ENCODE results near the gene ARPC1A.
"Not testable (repeated sequence)": the region's sequence is repeated elsewhere in the genome, so short reads cannot be mapped to it uniquely, and the experiment has no call there.

ARPC1A gene

DNA sequence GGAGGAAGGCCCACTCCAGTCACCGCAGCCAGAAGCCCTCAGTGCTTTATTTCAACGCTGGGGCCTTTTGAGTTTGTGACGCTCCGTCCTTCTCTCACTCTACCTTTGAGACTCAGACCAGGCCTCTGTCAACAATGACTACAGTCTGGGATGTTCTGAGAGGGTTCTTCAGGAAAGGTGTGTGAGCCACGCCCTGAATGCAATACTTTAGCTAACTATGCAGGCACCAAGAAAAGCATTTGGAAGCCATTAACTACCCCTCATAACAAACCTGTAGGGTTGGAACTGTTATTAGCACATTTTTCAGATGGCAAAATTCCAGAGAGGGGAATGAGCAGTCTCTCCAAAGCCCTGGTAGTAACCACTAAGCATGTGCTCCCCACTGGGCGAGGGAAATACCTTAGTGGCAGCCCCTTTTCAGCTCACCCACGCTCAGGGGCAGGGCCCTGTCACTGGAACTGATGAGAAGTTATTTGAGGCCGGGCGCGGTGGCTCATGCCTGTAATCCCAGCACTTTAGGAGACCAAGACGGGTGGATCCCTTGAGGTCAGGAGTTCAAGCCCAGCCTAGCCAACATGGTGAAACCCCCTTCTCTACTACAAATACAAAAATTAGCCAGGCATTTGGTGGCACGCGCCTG, 43.2 kb downstream of the ARPC1A start:
- Mint-ChIP-seq H3K36me3 (peaks cover 30 to 36% of the 10 kb centered on the region in 2 donors), H3K9me3 (no peaks in the 10 kb centered on the region), H3K27ac (no peak overlapping the region), H3K4me1 (peaks cover 9 to 14% of the 10 kb centered on the region in 2 donors), H3K27me3 (no peaks in the 10 kb centered on the region), H3K4me3 (no peak overlapping the region)
- no peak for DNase-seq
- no peak for ATAC-seq (replicated peaks)

DNA sequence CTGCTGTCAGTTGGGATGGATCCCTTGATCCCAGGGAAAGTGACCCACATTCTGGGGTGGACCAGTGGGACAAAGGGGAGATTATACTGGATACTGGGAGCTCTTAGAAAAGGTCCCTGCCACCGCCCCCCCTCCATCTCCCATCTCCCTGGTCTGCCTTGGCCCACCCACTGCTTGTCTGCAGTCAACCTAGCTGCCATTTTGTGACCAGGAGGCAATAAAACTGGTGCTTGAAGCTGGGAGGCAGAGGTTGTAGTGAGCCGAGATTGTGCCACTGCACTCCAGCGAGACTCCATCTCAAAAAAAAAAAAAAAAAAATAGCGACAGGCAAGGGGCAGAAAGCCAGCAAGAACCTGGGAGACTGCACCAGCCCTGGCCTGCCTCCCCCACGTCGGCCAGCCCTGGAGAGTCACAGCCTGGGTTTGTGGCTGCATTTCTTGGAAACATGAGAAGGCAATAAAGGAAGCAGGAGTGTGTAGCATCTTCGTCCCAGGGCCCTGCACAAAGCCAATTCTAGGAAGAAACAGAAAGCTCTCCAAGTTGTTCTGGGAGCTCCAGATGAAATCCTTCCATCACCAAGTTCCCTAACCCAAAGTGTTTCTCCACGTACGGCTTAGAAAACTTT, 44.2 kb downstream of the ARPC1A start:
- no peaks in the 10 kb centered on the region for H3K27me3 Mint-ChIP-seq
- ATAC-seq (replicated peaks) (no peak), DNase-seq (no peak)
- no peaks in the 10 kb centered on the region for H3K9me3 Mint-ChIP-seq
- H3K27ac Mint-ChIP-seq = no peak overlapping the region
- H3K4me1 Mint-ChIP-seq = peaks cover 6 to 12% of the 10 kb centered on the region in 2 donors
- H3K4me3 Mint-ChIP-seq = no peak overlapping the region
- H3K36me3 Mint-ChIP-seq = peaks cover 25 to 29% of the 10 kb centered on the region in 2 donors

DNA sequence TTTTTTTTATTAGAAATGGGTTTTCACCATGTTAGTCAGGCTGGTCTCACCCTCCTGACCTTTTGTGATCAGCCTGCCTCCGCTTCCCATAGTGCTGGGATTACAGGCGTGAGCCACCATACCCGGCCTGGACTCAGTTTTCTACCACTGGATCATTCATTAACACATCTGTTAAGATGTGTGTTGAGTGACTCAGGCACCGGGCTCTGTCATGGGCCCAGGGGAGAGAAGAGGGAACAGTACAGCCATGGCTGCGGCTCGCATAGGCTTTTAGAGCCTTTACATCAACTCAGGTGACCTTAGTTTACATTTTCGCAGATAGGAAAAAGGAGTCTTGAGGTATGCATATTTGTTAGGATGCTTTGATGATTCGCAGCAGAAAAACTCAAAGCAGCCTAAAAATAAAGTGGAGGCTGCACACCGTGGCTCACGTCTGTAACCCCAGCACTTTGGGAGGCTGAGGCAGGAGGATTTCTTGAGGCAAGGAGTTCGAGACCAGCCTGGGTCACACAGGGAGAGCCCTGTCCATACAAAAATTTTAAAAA, 45.8 kb downstream of the ARPC1A start:
- Mint-ChIP-seq H3K36me3 (peaks cover 16 to 17% of the 10 kb centered on the region in 2 donors), H3K27me3 (no peaks in the 10 kb centered on the region), H3K4me3 (no peak overlapping the region), H3K4me1 (peaks cover 4 to 14% of the 10 kb centered on the region in 2 donors), H3K27ac (peak overlapping the region; percentile 69), H3K9me3 (no peaks in the 10 kb centered on the region)
- DNase-seq = no peak
- ATAC-seq (replicated peaks) = no peak

DNA sequence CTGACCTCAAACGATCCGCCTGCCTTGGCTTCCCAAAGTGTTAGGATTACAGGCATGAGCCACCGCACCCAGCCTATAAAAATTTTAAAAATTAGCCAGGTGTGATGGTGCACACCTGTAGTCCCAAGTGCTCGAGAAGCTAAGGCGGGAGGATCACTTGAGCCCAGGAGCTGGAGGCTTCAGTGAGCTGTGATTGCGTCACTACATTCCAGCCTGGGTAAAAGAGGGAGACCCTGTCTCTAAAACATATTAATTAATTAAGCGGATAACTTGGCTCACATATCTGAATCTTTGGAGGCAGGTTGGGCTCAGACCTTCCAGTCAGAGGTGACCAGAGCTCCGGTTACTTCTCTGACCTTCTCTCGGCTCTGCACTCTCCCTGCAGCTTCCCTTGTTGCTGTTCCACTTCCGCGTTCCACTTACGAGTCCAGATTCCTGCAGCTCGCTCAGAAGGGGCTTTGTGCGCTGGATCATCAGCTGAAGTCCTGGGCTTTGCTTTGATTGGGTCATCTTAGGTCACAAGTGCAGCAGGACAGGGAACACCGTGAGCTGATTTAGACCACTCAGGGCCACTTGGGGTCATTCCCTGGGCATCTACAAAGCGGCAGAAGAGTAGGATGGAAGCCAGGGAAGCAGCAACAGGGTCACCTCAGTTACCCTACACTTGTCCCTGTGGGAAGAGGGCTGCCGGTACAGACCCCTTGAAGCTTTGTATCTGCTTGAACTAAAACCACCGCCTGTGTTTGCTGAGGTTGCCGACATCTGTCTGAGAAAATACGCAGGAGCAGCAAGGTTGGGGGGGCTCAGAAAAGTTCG, 46.8 kb downstream of the ARPC1A start:
- Mint-ChIP-seq H3K27me3 (no peaks in the 10 kb centered on the region), H3K4me3 (peak overlapping the region; percentile 82 to 84), H3K36me3 (peaks cover 17 to 18% of the 10 kb centered on the region in 2 donors), H3K27ac (peak overlapping the region; percentile 89), H3K4me1 (peaks cover 6 to 24% of the 10 kb centered on the region in 2 donors), H3K9me3 (no peaks in the 10 kb centered on the region)
- DNase-seq (no peak), ATAC-seq (replicated peaks) (no peak)

DNA sequence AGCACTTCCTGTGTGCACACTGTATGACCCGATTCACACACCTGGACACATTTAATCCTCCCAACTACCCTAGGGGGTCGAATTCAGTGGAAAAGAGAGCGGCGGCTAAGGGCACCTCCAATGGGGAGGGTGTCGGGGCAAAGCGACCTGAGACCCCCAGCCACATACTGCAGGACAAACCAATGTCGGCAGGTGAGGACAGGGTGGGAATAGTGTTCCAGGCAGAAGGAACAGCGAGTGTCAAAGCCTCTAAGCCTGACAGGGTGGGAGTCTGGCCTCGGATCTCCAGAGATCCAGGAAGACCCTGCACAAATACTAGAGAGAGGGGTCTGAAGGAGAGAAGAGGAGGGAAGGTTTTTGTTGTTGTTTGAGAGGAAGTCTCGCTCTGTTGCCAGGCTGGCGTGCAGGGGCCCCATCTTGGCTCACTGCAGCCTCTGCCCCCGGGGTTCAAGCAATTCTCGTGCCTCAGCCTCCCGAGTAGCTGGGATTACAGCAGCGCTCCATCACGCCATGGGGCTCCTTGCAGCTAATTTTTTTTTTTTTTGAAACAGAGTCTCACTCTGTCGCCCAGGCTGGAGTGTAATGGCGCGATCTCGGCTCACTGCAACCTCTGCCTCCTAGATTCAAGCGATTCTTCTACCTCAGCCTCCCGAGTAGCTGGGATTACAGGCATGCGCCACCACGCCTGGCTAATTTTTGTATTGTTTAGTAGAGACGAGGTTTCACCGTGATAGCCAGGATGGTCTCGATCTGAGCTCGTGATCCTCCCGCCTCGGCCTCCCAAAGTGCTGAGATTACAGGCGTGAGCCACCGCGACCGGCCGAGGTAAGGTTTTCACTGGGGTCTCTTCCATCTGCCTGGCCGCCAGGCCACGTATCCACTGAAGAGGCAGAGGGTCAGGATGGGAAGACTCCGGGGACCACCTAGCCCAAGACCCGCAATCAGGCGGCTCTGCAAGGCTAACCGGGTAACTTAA, 47.7 kb downstream of the ARPC1A start:
- H3K27ac Mint-ChIP-seq = peak overlapping the region; percentile 89
- H3K4me1 Mint-ChIP-seq = peaks cover 7 to 31% of the 10 kb centered on the region in 2 donors
- ATAC-seq (replicated peaks) = no peak
- no peaks in the 10 kb centered on the region for H3K27me3 Mint-ChIP-seq
- DNase-seq = no peak
- H3K36me3 Mint-ChIP-seq = peaks cover 23 to 27% of the 10 kb centered on the region in 2 donors
- H3K9me3 Mint-ChIP-seq = no peaks in the 10 kb centered on the region
- peak overlapping the region; percentile 82 to 84 for H3K4me3 Mint-ChIP-seq

DNA sequence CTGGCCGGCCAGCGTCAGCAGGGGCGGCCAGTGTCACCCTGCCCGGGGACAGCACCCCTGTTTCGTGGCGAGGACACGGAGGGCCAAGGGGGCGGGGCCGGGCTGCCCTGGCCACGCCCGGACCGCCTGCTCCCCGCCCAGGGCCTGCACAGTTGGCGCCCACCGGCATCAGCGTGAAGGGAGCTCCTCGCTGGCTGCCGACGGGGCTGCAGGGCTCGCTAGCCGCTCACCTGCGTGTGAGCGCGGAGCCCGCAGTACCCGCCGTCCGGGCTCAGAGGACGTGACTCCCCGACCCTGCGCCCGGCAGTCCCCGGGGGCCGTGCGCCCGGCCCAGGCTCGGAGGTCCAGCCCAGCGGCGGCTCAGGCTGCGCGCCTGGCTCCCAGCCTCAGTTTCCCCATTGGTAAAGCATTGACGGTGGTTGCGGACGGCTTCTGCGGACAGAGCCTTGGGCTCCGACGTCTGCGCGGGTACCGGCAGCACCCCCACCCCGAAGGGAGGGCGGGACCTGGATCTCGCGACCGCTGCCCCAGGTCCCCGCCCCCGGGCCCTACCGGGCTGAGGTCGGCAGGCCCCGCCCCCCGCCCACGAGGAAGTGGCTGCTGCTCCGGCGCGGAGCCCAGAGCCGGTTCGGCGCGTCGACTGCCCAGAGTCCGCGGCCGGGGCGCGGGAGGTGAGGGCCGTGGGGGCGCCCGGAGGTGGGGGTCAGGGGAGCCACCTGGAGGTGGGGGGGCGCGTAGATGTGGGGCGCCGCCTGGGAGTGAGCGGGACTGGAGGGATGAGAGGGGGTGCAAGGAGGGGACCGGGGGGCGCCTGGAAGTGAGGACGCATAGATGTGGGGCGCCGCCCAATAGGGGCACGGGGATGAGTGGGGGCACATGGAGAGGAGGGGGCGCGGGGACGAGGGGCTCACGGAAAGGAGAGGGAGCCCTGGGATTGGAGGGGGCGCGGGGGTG, 48.7 kb downstream of the ARPC1A start, which contains the start of gene ARPC1B:
ARPC1B (plus strand) TSS at position 620 of the 954 bp plus-strand sequence. CDS start 10,985 bp downstream, outside the sequence.
- Mint-ChIP-seq H3K9me3 (no peaks in the 10 kb centered on the region), H3K36me3 (peaks cover 22 to 24% of the 10 kb centered on the region in 2 donors)
- ATAC-seq (replicated peaks) = peak; percentile 71 to 77

DNA sequence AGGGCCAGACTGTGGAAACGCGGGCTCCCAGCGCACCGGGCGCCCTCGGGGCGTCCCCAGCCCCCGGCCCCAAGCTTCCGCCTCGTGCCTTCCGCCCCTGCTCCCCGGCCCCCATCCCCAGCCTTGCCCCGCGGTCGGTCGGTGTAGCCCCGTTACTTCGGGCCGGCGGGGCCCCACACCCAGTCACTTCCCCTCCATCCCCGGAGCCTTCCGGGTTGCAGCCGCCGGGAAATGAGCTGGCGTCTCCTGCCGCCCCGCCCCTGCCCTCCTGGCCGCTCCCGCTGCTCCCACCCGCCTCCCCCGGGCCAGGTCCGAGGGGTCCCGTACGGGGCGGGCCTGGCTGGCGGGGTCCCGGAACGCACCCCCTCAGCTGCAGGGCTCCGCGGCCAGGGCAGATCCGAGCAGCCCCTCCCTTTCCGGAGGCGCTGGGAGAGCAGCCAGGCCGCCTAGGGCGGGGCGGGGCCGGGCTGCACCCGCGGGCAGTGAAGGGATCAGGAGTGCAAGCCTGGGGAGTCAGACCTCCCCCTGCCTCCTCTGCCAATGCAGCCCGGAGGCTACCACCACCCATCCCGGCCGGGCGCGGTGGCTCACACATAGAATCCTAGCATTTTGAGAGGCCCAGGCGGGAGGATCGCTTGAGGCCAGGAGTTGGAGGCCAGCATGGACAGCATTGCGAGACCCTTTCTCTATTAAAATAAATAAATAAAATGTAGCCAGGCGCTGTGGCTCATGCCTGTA, 49.5 kb downstream of the ARPC1A start:
- Mint-ChIP-seq H3K27ac (peak overlapping the region; percentile 91), H3K36me3 (peaks cover 25 to 28% of the 10 kb centered on the region in 2 donors), H3K9me3 (no peaks in the 10 kb centered on the region), H3K4me3 (peak overlapping the region; percentile 84), H3K27me3 (no peaks in the 10 kb centered on the region), H3K4me1 (peaks cover 17 to 47% of the 10 kb centered on the region in 2 donors)
- DNase-seq (peak; percentile 64), ATAC-seq (replicated peaks) (peak; percentile 45 to 51)

More for the DNA sequence above, 48.7 kb downstream of the ARPC1A start, which contains the start of gene ARPC1B:
- H3K4me3 Mint-ChIP-seq = peak within 1 kb of the TSS; percentile 84
- peak; percentile 73 for DNase-seq
- H3K4me1 Mint-ChIP-seq = peaks cover 12 to 39% of the 10 kb centered on the region in 2 donors
- H3K27ac Mint-ChIP-seq = peak within 1 kb of the TSS; percentile 91
- H3K27me3 Mint-ChIP-seq = no peaks in the 10 kb centered on the region

DNA sequence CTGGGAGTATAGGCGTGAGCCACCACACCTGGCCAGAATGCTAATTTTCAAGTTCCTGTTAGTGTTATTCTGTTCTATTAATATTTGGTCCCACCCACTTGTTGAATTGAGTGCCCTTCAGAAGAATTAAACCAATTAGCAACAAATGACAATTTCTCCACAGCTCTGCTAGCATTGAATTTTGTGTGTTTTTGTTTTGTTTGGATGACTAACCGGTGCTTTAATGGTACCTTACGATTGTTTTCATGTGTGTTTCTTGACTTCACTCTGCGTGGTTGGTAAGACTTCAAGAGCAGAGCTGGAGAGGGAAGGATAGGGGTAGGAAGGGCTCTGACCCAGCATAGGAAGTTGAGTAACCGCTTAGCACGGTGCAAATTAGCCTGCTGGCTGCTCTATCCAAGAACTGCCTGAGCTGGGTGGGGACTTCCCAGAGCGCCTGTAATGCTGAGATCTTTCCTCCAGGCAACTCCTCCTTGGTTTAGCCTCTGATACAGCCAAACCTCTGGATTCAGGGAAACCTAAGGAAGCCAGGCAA, 53.4 kb downstream of the ARPC1A start:
- ATAC-seq (replicated peaks) = peak in 1 of 2 donors; percentile 23
- H3K4me1 Mint-ChIP-seq = peaks cover 38 to 70% of the 10 kb centered on the region in 2 donors
- H3K27me3 Mint-ChIP-seq = no peaks in the 10 kb centered on the region
- H3K9me3 Mint-ChIP-seq = no peaks in the 10 kb centered on the region
- H3K27ac Mint-ChIP-seq = peak overlapping the region; percentile 99
- peak; percentile 52 for DNase-seq
- peak overlapping the region; percentile 86 to 90 for H3K4me3 Mint-ChIP-seq
- peaks cover 43 to 52% of the 10 kb centered on the region in 2 donors for H3K36me3 Mint-ChIP-seq

DNA sequence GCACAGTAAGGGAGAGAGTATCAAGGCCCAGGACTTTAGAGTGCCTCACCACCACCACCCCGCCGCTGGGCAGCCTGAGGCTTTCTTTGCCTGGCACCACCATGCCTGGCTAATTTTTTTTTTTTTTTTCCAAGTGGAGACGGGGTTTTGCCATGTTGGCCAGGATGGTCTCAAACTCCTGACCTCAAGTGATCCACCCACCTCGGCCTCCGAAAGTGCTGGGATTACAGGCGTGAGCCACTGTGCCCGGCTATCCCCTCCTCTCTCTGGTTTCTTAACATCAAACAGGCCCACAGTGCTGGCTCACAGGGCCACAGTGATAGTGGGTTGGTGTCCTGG, 54.0 kb downstream of the ARPC1A start:
- peak overlapping the region; percentile 86 to 90 for H3K4me3 Mint-ChIP-seq
- ATAC-seq (replicated peaks) = peak in 1 of 2 donors; percentile 4
- H3K9me3 Mint-ChIP-seq, H3K27me3 Mint-ChIP-seq, DNase-seq: not testable (repeated sequence)
- H3K36me3 Mint-ChIP-seq = peaks cover 46 to 52% of the 10 kb centered on the region in 2 donors
- H3K4me1 Mint-ChIP-seq = peaks cover 40 to 76% of the 10 kb centered on the region in 2 donors
- peak overlapping the region; percentile 99 for H3K27ac Mint-ChIP-seq

DNA sequence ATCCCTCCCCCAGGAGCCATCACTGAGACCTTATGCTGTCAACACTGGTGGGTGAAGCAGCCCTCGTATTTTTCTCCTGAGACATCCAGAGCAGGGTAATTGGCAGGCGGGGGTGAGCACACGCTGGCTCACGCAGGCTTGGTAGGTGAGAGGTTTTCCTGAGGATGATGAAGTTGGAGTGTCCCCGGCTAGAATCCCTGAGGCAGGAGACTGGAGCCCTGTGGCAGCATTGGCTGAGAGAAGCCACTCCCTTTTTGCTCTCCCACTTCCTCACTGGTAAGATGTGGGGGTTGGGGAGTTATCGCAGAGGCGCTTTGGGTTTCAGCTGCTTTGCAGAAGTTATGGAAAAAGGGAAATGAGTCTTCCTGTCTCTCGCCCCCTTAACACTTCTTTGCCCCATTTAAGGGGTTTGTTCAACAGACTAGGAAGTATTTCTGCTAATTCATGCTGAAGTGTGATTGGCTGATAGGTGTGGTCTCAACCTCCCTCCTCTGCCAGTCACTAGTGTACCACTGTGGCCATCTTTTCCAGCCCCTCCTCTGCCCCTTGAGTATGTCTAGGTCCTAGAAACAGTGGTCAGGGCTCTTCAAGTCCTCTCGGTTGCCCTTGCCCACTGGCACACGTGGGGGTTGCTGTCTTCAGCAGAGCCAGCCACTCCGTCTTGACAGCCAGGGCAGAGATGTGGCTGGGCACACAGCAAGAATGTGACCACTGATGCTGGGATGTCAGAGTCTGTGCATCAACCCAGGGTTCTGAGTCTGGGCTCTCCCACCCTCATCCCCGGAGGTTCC, 54.5 kb downstream of the ARPC1A start:
- DNase-seq (peak; percentile 78), ATAC-seq (replicated peaks) (peak; percentile 66 to 69)
- H3K4me1 Mint-ChIP-seq = peaks cover 40 to 81% of the 10 kb centered on the region in 2 donors
- no peaks in the 10 kb centered on the region for H3K9me3 Mint-ChIP-seq
- H3K36me3 Mint-ChIP-seq = peaks cover 48 to 52% of the 10 kb centered on the region in 2 donors
- peak overlapping the region; percentile 99 for H3K27ac Mint-ChIP-seq
- no peaks in the 10 kb centered on the region for H3K27me3 Mint-ChIP-seq
- H3K4me3 Mint-ChIP-seq = peak overlapping the region; percentile 86 to 90

Data from stimulated activated naive B cell treated with anti-CD40 and anti-IgM and Interleukin-4, amounts not matched to agents 10 μg/mL and 1 μg/mL and 100 μg/mL, for 72 hours (primary cell).